Measurements from ENCODE around the gene PIK3CG.
"Not testable (repeated sequence)": the region's sequence is repeated elsewhere in the genome, so short reads cannot be mapped to it uniquely, and the experiment has no call there.

PIK3CG gene

DNA sequence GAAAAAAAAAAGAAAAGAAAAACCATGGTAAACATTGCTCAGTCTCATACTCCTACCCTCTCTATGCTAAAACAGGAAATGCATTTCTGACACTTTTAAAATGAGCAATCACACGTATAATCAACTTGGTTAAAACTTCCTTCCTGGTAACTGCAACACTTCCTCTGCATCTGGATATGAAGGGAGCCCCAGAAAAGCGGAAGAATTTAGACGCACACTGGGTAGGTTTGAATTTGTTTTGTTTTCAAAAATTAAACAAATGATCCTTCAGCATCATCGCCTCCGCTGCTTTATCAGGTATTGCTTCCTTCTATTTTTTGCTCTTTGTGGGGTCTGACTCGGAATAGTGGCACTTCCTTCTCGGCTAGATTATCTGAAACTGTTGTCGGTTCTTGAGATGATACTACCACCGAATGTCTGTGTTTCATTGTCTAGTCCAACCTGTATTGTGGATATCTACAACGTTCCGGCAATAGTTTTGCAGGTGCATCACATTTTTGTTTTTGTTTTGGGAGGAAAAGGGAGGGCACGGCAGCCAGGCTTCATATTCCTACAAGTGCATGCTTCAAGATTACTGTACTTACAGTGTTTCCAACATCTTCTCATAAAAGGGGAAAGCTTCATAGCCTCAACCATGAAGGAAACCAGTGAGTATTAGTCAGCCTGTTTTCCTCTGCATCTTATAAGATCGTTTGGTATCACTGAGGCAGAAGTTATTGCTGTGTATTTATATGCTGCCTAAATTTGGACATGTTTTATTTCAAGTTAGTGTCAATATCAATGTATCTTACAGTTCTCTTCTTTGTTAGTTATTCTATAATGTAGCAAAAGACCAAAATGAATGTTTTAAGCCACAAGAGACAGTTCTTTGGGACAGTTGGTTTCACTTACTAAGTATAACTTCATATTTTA, at the start of gene PIK3CG:
Gene PIK3CG (plus strand): TSS at position 153 of the 912 bp plus-strand sequence. CDS start 2,280 bp downstream, outside the sequence.
- DNase-seq (ENCODE audit: low read depth in 2 of 2), result no peak

DNA sequence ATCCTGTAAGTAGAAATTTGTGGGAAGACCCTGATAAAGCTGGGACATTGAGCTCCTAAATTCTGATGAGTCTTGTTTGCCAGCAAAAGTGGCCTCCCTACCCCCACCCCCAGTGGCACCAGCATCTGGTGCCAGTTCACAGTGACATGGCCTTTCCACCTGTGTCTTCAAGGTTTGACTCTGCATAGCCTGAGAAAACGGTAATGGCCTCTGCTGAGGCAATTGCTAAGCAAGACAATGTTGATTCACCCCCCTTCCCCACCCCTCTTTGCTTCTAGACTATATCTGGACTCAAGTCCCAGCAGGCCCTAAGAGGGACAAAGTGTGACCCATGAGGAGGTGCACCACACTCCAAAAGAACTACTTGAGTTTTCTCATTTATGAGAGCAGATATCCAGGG, 48.0 kb upstream of the PIK3CG start:
- no peak for DNase-seq (ENCODE audit: low read depth in 2 of 2)

DNA sequence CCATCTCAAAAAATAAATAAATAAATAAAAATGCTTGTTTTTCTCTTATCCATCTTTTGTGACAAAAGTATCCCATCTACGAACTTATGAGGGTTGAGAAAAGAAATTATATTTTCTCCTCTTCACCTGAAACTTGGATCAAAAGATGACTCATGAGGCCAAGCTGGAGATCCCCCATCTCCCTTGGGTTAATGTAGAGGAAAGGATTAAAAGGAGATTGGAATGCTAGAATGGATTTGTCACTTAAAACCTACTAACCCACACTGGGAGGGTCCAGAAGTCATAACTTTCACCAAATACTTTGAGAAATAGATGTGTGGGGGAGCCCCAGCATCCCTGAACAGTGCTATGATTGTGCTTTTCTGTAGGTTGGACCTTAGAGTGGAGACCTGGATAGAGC, 46.3 kb upstream of the PIK3CG start:
- DNase-seq (ENCODE audit: low read depth in 2 of 2), result no peak

DNA sequence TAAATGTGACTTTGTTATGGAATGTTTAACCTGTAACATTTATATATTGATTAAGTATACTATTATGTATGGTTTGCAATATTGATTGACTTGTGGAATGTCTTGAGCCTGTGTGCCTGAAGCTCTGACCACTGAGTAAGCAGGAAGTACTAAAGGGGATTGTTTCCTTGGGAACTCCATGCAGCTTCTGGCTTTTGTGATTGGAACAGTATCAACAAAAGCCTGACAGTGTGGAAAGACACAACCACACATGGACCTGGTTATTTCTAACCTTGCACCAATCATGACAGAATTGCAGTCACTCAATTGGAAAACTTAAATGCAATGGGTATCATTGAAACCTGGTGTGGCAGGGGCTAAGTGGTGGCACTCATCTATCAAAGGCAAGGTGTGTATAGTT, 45.5 kb upstream of the PIK3CG start:
- no peak for DNase-seq (ENCODE audit: low read depth in 2 of 2)

DNA sequence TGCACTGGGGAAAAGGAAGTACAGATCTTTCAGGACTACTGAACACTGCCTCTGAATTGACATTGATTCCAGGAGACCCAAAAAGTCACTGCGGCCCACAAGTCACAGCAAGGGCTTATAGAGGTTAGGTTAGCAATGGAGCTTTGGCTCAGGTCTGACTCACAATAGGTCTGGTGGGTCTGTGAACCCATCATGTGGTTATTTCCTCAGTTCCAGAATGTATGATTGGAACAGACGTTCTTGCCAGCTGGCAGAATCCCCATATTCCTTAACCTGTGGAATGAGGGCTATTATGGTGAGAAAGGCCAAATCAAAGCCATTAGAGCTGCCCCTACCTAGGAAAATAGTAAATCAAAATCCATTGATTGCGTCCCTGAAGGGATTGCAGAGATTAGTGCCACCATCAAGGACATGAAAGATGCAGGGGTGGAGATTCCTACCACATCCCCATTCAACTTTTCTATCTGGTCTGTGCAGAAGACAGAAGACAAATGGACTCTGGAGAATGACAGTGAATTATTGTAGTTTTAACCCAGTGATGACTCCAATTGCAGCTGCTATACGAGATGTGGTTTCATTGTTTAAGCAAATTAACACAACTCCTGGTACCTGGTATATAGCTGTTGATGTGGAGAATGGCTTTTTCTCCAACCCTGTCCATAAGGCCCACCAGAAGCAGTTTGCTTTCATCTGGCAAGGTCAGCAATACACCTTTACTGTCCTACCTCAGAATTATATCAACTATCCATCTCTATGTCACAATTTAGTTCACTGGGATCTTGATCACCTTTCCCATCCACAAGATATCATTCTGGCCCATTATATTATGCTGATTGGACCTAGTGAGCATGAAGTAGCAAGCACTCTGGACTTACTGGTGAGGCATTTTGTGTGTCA, 44.5 kb upstream of the PIK3CG start:
- no peak for DNase-seq (ENCODE audit: low read depth in 2 of 2)

DNA sequence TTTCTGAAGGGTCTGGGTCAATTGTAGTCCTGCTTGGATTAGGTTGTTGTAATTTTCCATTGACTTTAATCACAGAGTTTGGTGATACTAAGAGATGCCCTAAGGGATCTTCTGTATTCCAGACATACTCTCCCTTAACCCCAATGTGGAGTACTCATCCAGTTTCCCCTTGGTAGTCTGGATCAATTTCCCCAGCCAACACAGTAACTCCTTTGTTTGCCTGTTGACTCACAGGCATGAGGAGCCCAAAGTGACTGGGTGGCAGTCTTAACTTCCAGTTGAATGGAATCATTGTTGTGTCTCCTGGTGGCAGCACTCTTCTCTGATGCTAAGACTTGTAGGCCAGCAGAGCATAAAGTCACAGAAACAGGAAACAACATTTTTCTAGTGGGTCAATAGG, 41.5 kb upstream of the PIK3CG start:
- DNase-seq (ENCODE audit: low read depth in 2 of 2), result no peak

DNA sequence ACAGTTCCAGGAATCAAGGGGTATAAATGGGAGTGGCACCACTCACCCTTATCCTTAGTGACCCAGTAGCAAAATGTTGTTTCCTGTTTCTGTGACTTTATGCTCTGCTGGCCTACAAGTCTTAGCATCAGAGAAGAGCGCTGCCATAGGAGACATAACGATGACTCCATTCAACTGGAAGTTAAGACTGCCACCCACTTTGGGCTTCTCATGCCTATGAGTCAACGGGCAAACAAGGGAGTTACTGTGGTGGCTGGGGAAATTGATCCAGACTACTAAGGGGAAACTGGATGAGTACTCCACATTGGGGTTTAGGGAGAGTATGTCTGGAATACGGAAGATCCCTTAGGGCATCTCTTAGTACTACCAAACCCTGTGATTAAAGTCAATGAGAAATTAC, 40.6 kb upstream of the PIK3CG start:
- no peak for DNase-seq (ENCODE audit: low read depth in 2 of 2)

DNA sequence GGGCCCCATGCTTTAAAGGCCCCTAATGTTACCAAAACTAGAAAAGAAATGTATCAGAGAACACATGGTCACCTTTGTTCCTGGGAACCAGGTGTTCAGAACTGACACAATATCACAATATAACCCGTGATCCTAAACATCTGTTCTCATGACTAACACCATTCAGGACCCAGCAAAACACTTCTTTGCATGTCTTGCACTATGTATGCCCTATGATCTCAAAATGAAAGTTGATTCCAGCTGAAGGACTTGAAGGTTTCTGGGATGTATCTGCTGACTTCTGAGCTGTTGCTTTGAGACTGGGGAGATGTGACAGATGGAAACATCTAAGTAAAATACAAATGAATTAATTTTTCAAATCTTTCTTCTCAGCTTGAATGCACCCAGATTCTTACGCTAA, 37.5 kb upstream of the PIK3CG start:
- no peak for DNase-seq (ENCODE audit: low read depth in 2 of 2)

DNA sequence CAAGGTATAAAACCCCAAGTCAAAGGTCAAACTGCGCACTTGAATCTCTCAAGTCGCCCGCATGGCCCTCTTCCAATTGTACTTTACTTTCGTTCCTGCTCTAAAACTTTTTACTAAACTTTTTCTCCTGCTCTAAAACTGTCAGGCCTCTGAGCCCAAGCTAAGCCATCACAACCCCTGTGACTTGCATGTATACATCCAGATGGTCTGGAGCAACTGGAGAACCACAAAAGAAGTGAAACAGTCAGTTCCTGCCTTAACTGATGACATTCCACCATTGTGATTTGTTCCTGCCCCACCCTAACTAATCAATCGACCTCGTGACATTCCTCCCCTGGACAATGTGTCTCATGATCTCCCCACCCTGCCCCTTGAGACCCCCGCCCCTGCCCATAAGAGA, 35.6 kb upstream of the PIK3CG start:
- no peak for DNase-seq (ENCODE audit: low read depth in 2 of 2)

DNA sequence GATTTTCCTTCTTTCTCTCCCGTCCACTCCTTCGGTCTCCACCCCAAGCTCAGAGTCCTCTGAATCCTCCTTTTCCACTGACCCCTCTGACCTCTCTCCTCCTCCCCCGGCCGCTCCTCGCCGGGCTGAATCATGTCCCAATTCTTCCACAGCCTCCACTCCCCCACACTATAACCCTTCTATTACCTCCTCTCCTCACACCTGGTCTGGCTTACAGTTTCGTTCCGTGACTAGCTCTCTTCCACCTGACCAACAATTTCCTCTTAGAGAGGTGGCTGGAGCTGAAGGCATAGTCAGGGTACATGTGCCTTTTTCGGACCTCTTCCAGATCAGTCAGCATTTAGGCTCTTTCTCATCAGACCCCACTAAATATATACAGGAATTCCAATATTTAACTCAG, 34.2 kb upstream of the PIK3CG start:
- not testable (repeated sequence) for DNase-seq (ENCODE audit: low read depth in 2 of 2)

DNA sequence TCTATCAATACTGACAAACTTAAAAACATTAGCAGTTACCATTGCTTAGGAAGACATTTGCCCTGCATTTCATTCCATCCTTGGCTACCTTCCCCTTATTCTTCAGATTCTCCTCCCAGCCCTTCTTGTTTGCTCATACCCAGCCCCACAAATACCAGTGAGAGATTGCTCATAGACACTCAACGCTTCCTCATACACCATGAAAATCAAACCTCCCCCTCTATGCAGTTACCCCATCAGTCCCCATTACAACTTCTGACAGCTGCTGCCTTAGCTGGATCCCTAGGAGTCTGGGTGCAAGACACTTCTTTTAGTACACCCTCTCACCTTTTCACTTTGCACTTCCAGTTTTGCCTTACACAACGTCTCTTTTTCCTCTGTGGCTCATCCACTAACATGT, 28.3 kb upstream of the PIK3CG start:
- DNase-seq (ENCODE audit: low read depth in 2 of 2), result no peak

DNA sequence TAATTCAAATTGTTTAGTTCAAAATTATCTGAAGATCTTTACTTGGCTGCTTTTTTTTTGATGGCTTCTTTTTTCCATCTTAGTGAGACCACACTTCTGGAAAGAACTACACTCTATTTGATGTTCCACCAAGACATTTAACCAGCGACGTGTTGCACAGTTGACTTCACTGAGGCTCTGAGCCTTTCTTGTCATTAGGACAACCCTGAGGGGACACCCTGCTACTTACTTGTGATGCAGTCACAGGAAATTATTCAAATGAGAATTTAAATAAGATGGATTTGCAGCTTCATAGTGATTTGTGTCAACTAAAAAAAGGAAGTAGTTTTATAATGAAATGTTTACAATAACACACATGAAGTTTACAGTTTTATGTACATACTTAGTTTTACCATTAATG, 25.6 kb upstream of the PIK3CG start:
- DNase-seq (ENCODE audit: low read depth in 2 of 2), result no peak

DNA sequence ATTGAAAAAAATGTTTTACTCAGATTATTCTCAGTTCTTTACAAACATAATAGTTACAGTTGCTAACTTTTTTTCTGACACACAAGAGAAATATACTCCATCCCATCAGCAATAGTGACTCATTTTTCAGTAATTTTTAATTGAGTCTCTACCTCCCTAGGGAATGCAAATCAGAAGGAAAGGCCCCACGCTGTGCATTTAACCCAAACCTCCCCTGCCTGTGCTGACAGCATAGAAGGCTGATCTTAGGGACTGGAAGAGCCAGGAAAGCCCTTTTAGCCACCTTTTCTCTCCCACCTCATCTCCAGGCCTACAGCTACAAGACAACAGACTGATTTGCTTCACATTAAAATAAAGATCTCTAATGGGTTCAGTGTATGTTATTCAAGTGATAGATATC, 24.7 kb upstream of the PIK3CG start:
- no peak for DNase-seq (ENCODE audit: low read depth in 2 of 2)

DNA sequence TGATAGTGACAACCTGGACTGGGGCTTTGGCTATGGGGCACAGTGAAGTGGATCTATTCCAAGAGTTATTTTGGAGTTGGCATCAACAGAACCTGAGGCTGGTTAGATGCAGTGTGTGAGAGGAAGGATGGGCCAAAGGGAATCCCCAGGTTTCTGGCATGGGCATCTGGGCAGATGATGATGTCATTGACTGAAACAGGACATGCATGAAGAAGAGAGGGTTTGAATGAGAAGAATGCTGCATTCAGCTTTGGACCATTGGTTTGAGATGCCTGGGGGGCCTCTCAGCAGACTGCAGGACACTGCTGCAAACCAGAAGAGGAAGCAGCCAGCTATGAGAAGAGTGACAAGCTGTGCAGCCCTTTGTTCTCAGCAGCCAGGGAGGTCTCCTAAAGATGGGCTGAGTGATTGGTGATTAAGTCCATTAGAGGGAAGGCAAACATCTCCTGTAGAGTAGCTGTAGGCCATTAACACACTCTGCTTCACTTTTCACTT, 23.1 kb upstream of the PIK3CG start:
- no peak for DNase-seq (ENCODE audit: low read depth in 2 of 2)

DNA sequence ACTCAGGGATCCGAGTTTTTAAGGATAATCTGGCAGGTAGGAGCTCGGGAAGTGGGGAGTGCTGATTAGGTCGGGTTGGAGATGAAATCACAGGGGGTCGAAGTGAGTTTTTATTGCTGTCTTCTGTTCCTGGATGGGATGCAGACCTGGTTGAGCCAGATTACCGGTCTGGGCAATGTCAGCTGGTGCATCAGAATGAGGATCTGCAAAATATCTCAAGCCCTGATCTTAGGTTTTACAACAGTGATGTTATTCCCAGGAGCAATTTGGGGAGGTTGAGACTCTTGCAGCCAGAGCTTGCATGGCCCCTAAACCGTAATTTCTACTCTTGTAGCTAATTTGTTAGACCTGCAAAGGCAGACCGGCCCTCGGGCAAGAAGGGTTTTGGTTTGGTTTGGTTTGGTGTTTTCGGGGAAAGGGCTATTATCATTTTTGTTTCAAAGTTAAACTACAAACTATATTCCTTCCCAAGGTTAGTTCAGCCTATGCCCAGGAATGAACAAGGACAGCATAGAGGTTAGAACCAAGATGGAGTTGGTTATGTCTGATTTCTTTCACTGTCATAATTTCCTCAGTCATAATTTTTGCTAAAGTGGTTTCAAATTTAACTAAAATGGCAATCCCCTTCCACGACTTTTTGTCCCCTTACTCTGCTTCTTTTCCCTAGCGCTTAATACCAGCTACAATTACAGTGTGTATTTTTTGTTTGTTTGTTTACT, 20.6 kb upstream of the PIK3CG start:
- DNase-seq (ENCODE audit: low read depth in 2 of 2), result no peak

DNA sequence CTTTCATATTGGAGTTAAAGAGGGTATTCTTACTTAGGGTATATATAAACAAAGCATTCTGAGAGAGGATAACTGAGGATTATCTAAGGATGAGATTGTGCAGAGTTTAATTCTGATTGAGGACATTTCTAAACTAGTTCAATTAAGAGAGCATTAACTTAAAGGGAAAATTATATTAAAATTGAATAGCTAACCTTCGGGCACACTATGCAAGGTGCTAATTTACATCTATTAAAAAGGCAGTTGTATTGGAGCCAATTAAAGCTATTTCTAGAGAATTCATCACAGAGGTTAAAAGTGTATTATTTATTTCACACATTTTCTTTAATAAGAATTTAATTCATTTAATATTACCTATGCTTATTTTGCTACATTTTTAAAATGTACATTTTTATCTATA, 17.0 kb upstream of the PIK3CG start:
- no peak for DNase-seq (ENCODE audit: low read depth in 2 of 2)

DNA sequence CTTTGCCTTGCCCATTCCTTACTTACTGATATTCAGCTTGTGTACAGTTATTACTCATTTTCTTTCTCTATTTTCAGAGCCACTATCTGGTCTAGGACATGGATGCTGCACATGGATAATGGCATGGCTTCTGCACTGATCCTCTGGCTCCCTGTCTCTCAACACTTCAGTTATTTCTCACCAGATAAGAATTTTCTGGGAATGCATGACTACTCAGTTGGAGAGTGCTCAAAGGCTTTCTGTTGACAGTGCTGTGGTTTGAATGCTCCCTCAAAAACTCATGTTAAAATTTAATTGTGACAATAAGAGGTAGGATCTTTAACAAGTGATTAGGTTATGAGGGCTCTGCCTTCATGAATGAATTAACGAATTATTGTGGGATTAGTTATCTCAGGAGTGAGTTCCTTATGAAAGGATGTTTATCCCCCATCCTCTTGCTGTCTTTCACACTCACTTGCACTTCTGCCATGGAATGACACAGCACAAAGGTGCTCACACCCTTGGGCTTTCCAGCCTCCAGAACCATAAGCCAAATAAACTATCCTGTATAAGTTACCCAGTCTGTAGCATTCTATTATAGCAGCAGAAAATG, 16.1 kb upstream of the PIK3CG start:
- no peak for DNase-seq (ENCODE audit: low read depth in 2 of 2)

DNA sequence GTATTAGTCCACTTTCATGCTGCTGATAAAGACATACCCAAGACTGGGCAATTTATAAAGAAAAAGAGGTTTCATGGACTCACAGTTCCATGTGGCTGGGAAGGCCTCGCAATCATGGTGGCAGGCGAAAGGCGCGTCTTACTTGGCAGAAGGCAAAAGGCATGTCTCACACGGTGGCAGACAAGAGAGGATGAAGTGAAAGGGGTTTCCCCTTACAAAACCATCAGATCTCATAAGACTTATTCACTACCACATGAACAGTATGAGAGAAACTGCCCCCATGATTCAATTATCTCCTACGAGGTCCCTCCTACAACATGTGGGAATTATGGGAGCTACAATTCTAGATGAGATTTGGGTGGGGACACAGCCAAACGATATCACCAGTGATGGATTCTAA, 13.4 kb upstream of the PIK3CG start:
- DNase-seq (ENCODE audit: low read depth in 2 of 2), result not testable (repeated sequence)

DNA sequence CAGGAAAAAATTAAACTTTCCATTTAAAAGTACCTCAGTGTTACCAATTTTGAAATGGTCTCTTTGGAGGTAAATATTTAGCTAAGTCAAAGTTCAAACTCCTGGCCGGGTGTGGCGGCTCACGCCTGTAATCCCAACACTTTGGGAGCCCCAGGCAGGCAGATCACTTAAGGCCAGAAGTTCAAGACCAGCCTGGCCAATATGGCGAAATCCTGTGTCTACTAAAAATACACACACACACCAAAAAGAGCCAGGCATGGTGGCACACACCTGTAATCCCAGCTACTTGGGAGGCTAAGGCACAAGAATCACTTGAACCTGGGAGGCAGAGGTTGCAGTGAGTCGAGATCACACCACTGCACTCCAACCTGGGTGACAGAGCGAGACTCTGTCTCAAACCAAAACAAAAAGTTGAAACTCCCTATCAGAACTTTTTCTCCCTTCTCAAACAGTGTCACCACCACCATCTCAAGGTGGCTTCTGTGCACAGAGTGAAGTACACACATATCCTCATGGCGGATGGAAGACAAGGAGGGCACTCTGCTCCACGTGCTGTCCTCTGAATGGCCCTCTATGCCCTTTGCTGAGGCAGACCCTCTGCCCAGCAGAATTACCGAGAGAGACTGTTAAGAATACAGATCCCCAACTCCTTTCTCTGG, 11.7 kb upstream of the PIK3CG start:
- DNase-seq (ENCODE audit: low read depth in 2 of 2), result no peak

DNA sequence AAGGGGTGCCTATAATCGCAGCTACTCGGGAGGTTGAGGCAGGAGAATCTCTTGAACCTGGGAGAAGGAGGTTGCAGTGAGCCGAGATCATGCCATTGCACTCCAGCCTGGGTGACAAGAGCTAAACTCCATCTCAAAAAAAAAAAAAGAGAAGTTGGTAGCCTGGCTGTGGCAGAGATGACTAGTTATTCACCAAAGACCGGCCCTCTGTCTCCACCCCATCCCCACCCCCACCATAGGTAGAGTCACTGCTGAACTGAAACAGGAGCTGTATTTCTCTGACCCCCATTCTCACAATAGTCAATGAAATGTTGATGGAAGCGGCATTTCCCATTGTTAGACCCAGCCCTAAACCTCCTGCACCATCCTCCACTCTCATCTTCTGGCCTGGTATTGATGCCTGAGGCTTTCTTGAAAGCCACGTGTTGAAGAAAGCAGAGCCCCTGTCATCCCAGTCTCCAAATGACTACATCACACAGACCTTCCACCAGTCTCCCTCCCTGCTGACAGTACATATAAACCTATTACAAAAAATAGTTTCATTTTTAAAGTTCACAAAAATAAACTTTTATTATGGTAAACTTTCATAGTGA, 9.4 kb upstream of the PIK3CG start:
- DNase-seq (ENCODE audit: low read depth in 2 of 2), result no peak
